Lower leg skin (tissue), 3 donors: ENCODE results near the gene BDP1.
"Not testable (repeated sequence)": the region's sequence is repeated elsewhere in the genome, so short reads cannot be mapped to it uniquely, and the experiment has no call there.

Source experiments
- CTCF ChIP-seq, 3 donors: fragments of 450-650 bp; IDR thresholded peaks; one replicate each; pipeline ENCODE4 v1.5.1; 2016; ENCODE audit warnings: antibody characterized with exemption in 3 of 3, mild to moderate bottlenecking in 3 of 3, moderate library complexity in 2 of 3
- POLR2A ChIP-seq, 2 donors: fragments of 450-650 bp; IDR thresholded peaks; one replicate each; pipeline ENCODE4 v1.6.1; 2016 to 2017; ENCODE audit warnings: antibody characterized with exemption in 2 of 2, mild to moderate bottlenecking in 1 of 2, moderate library complexity in 1 of 2

GRCh38 chr5:71498756-71499155 lies 43.3 kb downstream of the BDP1 start:
- not testable (repeated sequence) for TF ChIP-seq CTCF, POLR2A (IDR thresholded peaks at IDR 0.05)
